ENCODE data around the gene ATP6V0C. TPM values are rescaled to one million over a fixed set of nuclear protein-coding genes. Genes with fewer than 3 reads are reported as not detected.

The ATP6V0C gene
- total RNA-seq: 203 TPM
- long read RNA-seq, transcript ATP6V0C-201 (3 exons, 1,175 nt): major isoform, 15 of 16 reads
- long read RNA-seq, partial matches to known transcripts: 0 of 16 reads
- long read RNA-seq, other reads (novel, unspliced or antisense): 0 of 16 reads

- DNase-seq (ENCODE audit: low spot score): peak; percentile 97
Measured at GRCh38 chr16:2513405-2514332, at the start of gene ATP6V0C. TSS of gene ATP6V0C (plus strand) at chr16:2513952. CDS start at chr16:2514104, 152 bp downstream.

GRCh38 chr16:2464333-2464732 lies 49.4 kb upstream of the ATP6V0C start:
- DNase-seq (ENCODE audit: low spot score): no peak

- DNase-seq (ENCODE audit: low spot score): no peak
Measured at GRCh38 chr16:2465653-2466415, 47.9 kb upstream of the ATP6V0C start.

- DNase-seq (ENCODE audit: low spot score): no peak
Measured at GRCh38 chr16:2466667-2467527, 46.9 kb upstream of the ATP6V0C start.

GRCh38 chr16:2467528-2468232 lies 46.1 kb upstream of the ATP6V0C start:
- DNase-seq (ENCODE audit: low spot score): no peak

- DNase-seq (ENCODE audit: low spot score): no peak
Measured at GRCh38 chr16:2468233-2468724, 45.5 kb upstream of the ATP6V0C start.

GRCh38 chr16:2468725-2469398 lies 44.9 kb upstream of the ATP6V0C start:
- no peak for DNase-seq (ENCODE audit: low spot score)

GRCh38 chr16:2469399-2470233 lies 44.1 kb upstream of the ATP6V0C start:
- DNase-seq (ENCODE audit: low spot score): no peak

- DNase-seq (ENCODE audit: low spot score): no peak
Measured at GRCh38 chr16:2470234-2470601, 43.5 kb upstream of the ATP6V0C start.

GRCh38 chr16:2470603-2471015 lies 43.1 kb upstream of the ATP6V0C start:
- no peak for DNase-seq (ENCODE audit: low spot score)

- no peak for DNase-seq (ENCODE audit: low spot score)
Measured at GRCh38 chr16:2471016-2471652, 42.6 kb upstream of the ATP6V0C start, which contains the start of gene NTN3. TSS of gene NTN3 (plus strand) at chr16:2471297. CDS start at chr16:2471702, 405 bp downstream.

- DNase-seq (ENCODE audit: low spot score): no peak
Measured at GRCh38 chr16:2471653-2472487, 41.9 kb upstream of the ATP6V0C start.

- no peak for DNase-seq (ENCODE audit: low spot score)
Measured at GRCh38 chr16:2472488-2472864, 41.3 kb upstream of the ATP6V0C start.

GRCh38 chr16:2472885-2473445 lies 40.8 kb upstream of the ATP6V0C start:
- no peak for DNase-seq (ENCODE audit: low spot score)

GRCh38 chr16:2473446-2473926 lies 40.3 kb upstream of the ATP6V0C start:
- no peak for DNase-seq (ENCODE audit: low spot score)

- DNase-seq (ENCODE audit: low spot score): no peak
Measured at GRCh38 chr16:2473999-2474876, 39.5 kb upstream of the ATP6V0C start.
